Measurements from ENCODE around the gene PATJ.
"Not testable (repeated sequence)": the region's sequence is repeated elsewhere in the genome, so short reads cannot be mapped to it uniquely, and the experiment has no call there.

Gene PATJ

DNA sequence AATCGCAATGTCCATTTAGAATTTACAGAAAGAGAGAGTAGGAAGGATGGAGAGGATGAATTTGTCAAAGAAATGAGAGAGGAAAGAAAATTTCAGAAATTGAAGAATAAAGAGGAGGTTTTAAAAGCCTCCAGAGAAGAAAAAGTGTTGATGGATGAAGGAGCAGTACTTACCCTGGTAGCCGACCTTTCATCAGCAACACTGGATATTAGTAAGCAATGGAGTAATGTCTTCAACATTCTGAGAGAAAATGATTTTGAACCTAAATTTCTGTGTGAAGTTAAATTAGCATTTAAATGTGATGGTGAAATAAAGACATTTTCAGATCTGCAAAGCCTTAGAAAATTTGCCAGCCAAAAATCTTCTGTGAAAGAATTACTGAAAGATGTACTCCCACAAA lies 464.9 kb downstream of the PATJ start:
- DNase-seq (ENCODE audit: low read depth in 1 of 2, low spot score in 1 of 2): no peak

DNA sequence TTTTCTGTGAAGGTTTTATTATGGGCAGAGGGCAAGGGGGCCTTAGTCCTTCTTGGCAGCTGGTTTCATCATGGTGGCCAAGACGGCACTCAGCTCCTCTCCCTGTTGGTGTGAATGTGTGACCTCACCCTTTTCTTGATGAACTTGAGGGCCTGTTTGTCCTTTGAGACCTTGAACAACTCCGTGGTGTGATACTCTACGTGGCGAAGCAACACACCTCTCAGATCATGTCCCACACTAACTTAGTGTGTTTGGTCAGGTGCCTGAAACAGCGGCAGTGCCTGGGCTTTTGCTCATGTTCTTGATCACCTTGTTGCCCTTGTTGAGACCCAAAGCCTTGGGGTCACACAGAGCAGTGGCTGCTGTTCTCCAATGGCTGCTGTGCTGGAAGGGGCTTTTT lies 465.8 kb downstream of the PATJ start:
- no peak for DNase-seq (ENCODE audit: low read depth in 1 of 2, low spot score in 1 of 2)

- DNase-seq (ENCODE audit: low read depth in 1 of 2, low spot score in 1 of 2): no peak
These were observed 466.7 kb downstream of the PATJ start for GRCh38 chr1:62208970-62209369.

DNA sequence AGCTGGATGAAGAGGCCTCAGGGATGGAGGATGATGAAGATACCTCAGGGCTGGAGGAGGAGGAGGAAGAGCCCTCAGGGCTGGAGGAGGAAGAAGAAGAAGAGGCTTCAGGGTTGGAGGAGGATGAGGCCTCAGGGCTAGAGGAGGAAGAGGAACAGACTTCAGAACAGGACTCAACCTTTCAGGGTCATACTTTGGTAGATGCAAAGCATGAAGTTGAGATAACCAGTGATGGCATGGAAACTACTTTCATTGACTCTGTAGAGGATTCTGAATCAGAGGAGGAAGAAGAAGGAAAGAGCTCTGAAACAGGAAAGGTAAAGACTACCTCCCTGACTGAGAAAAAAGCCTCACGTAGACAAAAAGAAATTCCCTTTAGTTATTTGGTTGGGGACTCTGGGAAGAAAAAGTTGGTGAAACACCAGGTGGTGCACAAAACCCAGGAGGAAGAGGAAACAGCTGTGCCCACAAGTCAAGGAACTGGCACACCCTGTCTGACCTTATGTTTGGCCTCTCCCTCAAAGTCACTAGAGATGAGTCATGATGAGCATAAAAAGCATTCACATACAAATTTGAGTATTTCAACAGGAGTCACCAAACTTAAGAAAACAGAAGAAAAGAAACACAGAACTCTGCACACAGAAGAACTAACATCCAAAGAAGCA lies 467.8 kb downstream of the PATJ start:
- no peak for DNase-seq (ENCODE audit: low read depth in 1 of 2, low spot score in 1 of 2)

GRCh38 chr1:62210960-62211359 lies 468.7 kb downstream of the PATJ start:
- no peak for DNase-seq (ENCODE audit: low read depth in 1 of 2, low spot score in 1 of 2)

DNA sequence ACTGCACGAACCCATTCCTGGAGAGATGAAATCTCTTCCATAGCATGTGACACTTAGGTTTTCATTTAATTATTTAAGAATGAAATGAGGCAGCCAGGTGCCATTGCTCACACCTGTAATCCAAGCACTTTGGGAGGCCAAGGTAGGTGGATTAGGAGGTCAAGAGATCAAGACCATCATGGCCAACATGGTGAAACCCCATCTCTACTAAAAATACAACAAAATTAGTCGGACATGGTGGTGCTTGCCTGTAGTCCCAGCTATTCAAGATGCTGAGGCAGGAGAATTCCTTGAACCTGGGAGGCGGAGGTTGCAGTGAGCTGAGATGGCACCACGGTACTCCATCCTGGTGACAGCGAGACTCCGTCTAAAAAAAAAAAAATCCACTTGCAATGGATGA lies 470.1 kb downstream of the PATJ start:
- DNase-seq (ENCODE audit: low read depth in 1 of 2, low spot score in 1 of 2): no peak

DNA sequence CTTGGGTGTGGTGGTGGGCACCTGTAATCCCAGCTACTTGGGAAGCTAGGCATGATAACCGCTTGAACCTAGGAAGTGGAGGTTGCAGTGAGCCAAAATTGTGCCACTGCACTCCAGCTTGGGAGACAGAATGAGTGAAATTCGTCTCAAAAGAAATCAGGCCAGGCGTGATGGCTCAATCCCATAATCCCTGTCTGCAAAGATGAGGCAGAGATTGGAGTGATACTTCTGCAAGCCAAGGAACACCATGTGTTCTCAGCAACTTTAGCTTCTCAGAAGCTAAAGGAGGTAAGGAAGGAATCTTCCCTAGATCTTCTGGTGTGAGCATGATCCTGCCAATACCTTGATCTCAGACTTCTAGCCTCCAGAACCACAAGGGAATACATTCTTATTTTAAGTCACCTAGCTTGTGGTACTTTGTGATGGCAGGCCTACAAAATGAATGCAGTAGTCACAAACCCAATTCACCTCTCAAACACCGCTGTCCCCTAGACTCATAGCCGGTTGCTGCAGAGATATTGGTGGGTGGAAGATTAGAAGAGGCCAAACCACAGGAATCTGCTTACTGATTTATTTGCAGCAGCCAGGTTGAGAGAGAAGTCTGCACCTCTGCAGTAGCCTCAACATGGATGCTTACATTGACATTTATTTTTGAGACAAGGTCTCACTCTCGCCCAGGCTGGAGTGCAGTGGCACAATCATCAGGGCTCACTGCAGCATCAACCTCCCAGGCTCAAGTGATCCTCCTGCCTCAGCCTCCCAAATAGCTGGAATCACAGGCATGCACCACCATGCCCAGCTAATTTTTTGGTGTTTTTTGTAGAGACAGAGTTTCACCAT lies 471.0 kb downstream of the PATJ start:
- DNase-seq (ENCODE audit: low read depth in 1 of 2, low spot score in 1 of 2): no peak

GRCh38 chr1:62218604-62219003 lies 476.3 kb downstream of the PATJ start:
- no peak for DNase-seq (ENCODE audit: low read depth in 1 of 2, low spot score in 1 of 2)

DNA sequence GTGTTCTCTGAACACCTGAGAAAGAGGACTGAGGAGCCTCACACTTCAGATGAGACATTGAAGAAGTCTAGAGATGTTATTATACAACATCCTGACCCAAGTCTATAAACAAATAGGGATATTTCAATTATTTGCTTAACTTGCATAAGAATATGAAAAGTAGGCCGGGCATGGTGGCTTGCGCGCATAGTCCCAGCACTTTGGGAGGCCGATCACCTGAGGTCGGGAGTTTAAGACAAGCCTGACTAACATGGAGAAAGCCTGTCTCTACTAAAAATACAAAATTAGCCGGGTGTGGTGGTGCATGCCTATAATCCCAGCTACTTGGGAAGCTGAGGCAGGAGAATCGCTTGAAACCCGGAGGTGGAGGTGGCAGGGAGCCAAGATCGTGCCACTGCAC lies 478.2 kb downstream of the PATJ start:
- DNase-seq (ENCODE audit: low read depth in 1 of 2, low spot score in 1 of 2): not testable (repeated sequence)

- DNase-seq (ENCODE audit: low read depth in 1 of 2, low spot score in 1 of 2): no peak
These were observed 478.9 kb downstream of the PATJ start for GRCh38 chr1:62221171-62221570.

DNA sequence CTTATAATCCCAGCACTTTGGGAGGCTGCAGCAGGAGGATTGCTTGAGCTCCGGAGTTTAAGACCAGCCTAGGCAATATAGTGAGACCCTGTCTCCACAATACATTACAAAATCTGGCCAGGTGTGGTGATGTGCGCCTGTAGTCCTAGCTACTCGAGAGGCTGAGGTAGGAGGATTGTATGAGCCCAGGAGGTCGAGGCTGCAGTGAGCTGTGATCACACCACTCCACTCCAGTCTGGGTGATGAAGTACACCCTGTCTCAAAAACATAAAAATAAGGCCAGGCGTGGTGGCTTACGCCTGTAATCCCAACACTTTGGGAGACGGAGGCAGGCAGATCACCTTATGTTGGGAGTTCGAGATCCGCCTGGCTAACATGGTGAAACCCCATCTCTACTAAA lies 480.0 kb downstream of the PATJ start:
- DNase-seq (ENCODE audit: low read depth in 1 of 2, low spot score in 1 of 2): no peak

- DNase-seq (ENCODE audit: low read depth in 1 of 2, low spot score in 1 of 2): no peak
These were observed 481.9 kb downstream of the PATJ start for GRCh38 chr1:62224182-62224581.

- DNase-seq (ENCODE audit: low read depth in 1 of 2, low spot score in 1 of 2): no peak
These were observed 485.2 kb downstream of the PATJ start for GRCh38 chr1:62227496-62227895.
